ENCODE measurements around the gene CYBC1.
A peak's percentile ranks its signal among the peaks of the same experiment; 100 is the strongest.

CYBC1 gene

DNA sequence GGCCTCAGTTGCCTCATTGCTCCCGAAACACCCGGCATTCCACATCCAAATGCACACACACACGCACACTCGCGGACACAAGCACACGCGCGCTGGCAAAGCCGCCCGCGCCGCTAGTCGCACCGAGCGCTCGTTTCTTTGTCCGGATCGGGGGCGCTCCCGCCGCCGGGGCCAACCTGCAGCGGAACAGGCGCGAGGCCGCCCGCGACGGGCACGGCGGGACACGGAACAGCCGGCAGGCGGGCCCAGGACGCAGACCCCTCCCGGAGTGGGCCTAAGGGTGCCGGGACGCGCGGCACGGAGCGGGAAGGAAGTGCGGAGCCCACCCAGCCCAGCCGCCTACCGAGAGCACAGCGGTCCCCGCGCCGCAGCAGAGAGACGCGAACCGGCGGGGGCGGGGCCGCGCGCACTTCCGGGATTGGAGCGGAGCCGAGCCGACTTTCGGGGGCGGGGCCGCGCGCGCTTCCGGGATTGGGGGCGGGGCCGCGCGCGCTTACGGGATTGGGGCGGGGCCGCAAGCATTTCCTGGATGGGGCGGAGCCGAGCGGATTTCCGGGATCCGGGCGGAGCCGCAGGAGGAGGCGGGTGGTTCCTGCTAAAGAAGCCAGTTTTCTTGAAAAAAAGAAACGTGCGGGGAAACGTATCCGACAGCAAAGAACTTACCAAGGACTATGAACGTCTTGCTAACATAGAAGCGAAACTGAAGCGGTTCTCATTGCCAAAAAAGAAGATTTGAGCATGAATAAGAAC lies at the start of gene CYBC1:
Gene CYBC1 (minus strand): TSS at position 396 of the 750 bp plus-strand sequence. CDS start 1,498 bp downstream, outside the sequence.
- DNase-seq (ENCODE audit: low read depth in 2 of 2) = peak; percentile 91 to 96

DNA sequence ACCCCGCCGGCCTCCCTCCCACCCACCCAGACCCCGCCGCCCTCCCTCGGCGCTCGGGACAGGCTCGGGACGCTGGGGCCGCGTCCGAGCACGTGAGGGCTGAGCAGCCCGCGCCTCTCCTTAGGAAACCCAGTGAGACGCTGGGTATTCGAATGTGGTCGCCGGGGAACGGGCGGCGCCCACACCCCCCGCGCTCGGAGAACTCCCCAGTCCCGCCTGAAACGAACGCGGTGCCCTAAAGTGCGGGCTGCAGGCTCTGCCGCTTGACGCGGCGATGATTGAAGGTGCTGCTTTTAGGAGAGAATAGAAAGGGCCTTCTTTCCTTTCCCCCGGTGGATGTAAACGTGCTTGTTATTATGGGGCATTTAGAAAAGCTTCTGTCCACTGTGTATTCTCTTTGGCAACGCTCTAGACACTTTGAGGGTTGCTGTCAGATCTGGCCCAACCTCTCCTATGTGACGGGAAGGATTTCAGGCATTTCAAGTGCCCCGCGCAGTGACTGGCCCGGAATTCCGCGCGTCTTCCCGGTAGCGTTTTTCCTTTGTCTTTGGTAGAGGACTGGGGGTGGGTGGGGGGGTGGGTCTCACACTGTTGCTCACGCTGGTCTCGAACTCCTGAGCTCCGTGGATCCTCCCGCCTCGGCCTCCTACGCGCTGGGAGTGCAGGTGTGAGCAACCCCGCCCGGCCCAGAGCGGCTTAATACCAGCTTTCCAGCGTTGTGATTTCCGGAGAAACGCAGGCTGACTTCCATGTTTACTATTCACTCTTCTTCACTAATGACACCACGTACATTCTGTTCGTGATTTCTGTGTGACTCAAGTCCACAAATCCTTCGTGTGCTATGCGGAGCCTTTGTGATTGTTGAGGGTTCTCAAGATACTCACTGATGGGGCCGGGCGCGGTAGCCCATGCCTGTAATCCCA lies 47.2 kb upstream of the CYBC1 start:
- DNase-seq (ENCODE audit: low read depth in 2 of 2) = no peak

- peak; percentile 83 to 89 for DNase-seq (ENCODE audit: low read depth in 2 of 2)
These were observed 46.2 kb upstream of the CYBC1 start for GRCh38 chr17:82496529-82497434.

DNA sequence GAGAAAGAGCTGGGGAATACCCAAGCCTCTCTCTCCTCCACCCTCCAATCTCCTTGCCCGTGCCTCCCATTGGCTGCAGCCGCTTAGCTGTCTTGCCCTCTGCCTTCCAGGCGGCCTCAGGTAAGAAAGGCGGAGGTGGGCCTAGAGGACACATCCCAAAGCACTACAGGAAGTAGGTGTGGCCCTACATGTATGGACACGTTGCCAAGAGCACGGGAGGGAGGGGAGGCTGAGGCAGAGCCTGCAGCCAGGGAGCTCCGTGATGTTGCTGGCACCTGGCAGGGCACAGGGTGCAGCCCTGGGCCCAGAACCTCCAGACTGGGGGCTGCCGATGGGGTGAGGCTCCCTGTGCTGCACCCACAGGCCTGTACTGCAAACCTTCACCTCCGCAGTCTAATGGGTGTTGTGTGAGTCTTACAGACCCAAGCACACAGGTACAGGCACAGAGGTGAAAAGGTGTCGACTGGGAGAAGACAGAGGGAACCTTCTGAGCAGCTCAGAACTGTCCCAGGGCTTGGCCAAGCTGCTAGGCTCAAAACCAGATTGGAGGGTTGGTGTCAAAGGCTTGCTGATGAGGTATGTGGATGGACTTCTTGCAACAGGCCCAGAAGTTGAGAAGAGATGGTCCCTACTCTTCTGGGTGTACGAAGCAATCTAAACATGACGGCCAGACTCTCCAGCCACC lies 45.4 kb upstream of the CYBC1 start:
- no peak for DNase-seq (ENCODE audit: low read depth in 2 of 2)

GRCh38 chr17:82494236-82495055 lies 43.9 kb upstream of the CYBC1 start:
- peak; percentile 76 to 86 for DNase-seq (ENCODE audit: low read depth in 2 of 2)

DNA sequence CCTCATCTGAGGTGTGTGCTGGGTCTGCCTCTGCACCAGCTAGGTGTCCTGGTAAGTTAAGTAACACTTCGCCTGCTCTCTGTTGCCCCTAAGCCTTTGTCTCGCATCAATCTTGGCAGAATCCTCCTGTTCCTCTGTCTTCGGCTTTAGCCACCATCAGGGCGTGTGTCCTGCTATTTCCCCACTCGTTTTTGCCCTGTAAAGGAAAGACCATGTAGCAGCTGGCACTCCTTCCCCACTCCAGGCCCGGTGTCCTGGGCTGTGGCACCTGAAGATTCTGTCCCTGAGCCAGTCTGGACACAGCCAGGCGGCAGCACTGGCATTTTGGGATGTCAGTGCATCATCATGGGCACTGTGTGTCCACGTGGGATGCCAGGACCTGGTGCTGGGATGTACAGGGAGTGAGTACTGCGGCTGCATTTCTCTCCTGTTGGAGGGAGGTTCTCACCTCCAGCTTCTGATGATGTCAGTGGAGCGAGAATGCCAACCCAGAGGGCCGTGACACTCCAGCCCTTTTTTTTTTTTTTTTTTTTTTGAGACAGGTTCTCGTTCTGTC lies 42.8 kb upstream of the CYBC1 start:
- no peak for DNase-seq (ENCODE audit: low read depth in 2 of 2)

- no peak for DNase-seq (ENCODE audit: low read depth in 2 of 2)
These were observed 42.2 kb upstream of the CYBC1 start for GRCh38 chr17:82492643-82493225.

DNA sequence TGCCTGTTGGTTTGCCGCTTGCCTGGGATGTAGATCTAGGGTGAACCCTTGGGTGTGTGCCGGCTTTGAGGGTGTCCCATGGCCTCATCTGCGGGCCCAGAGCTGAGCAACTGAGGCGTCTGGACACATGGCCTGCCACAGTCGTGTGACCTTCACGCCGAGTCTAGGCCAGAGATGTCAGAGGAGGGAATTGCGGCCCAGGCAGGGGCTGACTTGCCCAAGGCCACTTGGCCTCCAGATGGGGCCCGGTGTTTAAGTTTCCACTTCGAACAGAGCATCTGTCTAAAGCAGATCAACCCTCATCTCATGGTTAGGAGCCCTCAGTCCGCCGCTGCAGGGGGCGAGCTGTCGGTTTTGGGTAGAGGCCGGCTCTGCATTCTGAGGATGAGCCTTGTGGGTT lies 41.0 kb upstream of the CYBC1 start:
- no peak for DNase-seq (ENCODE audit: low read depth in 2 of 2)

GRCh38 chr17:82491196-82491530 lies 40.6 kb upstream of the CYBC1 start:
- no peak for DNase-seq (ENCODE audit: low read depth in 2 of 2)

GRCh38 chr17:82490512-82491195 lies 40.1 kb upstream of the CYBC1 start:
- DNase-seq (ENCODE audit: low read depth in 2 of 2) = no peak

- no peak for DNase-seq (ENCODE audit: low read depth in 2 of 2)
These were observed 39.4 kb upstream of the CYBC1 start for GRCh38 chr17:82489851-82490511.

GRCh38 chr17:82489117-82489516 lies 38.6 kb upstream of the CYBC1 start:
- no peak for DNase-seq (ENCODE audit: low read depth in 2 of 2)

DNA sequence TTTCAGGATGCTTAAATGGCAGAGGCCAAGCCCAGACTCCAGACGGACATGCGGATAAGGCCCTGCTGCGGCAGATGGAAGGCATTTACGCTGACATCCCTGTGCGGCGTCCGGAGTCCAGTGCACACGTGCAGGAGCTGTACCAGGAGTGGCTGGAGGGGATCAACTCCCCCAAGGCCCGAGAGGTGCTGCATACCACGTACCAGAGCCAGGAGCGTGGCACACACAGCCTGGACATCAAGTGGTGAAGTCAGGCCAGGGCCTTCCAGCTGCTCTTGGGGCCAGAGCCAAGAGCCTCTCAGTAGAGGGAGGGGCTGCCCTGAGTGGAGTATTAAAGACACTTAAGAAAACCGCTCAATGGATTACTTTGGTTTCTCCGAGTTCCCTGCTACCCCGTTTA lies 37.4 kb upstream of the CYBC1 start:
- no peak for DNase-seq (ENCODE audit: low read depth in 2 of 2)

DNA sequence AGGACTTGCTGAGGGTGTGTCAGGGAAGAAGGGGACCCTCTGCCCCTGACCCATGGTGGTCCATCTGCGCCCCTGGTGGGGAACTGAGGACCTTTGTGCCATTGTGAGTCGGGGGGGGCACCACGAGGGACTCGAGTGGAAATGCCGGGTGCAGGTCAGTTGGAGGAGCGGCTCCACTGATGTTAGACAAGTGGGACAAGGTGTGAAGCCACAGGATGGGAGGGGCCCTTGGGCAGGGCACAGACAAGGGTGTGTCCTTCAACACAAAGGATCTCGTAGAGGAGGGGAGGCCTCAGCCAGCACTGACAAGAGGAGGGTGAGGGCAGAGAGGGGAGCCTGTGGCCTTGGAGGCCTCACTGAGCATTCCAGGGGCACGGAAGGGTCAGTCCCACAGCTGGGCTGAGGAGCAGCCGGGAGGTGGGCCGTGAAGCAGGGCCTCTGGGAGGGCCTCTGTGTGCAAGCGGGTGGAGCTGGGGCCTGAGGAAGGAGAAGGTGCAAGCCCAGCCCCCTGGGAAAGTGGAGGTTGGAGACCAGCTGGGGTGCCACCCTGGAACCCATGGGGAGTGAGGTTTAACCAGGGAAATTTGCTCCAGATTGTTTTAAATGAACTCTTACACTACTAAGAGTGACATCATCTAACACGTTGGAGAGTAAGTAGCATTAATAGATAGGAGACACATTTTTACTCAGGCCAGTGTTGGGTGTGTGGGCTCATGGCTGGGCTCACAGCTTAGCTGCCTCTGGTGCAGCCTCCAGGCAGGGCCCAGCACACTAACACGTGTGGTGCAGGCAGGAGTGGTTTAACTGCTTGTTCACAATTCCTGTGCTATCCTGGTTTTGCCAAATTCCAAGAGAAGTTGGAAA lies 35.9 kb upstream of the CYBC1 start:
- DNase-seq (ENCODE audit: low read depth in 2 of 2) = no peak

DNA sequence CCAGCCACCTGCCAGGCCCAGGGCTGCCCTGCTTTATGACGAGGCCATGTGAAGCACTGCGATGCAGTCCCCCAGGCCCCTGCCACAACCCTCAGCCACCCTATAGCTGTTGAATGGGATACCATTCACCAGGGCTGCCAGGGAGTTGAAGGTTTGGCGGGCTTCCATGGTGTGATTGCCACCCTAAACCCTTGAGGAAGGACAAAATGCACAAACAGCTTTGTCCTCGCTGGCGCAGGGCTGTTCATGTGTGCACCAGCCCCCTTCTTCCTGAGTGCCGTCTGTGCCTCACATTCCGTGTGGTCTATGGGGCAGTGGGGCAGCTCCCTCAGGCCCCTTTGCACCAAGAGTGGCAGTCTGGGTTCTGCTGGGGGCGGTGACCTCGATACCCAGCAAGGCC lies 33.3 kb upstream of the CYBC1 start:
- no peak for DNase-seq (ENCODE audit: low read depth in 2 of 2)

- DNase-seq (ENCODE audit: low read depth in 2 of 2) = no peak
These were observed 32.7 kb upstream of the CYBC1 start for GRCh38 chr17:82483204-82483660.

DNA sequence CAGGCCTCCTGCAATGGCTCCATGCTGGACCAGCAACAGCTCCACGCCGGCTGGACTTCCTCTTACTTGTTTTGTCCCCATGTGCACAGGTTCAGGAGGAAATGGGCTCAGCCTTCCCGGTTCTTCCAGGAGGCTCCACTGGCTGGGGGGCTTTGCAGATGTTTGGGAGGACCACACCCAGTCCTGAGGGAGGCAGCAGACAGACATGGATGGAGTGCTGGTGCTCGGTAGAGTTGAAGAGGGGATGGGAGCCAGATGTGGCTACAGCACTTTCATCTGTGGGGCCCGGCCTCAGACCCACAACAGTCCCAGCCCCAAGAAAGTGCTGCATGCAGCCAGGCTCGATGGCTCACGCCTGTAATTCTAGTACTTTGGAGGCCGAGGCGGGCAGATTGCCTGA lies 29.8 kb upstream of the CYBC1 start:
- DNase-seq (ENCODE audit: low read depth in 2 of 2) = no peak

- no peak for DNase-seq (ENCODE audit: low read depth in 2 of 2)
These were observed 29.1 kb upstream of the CYBC1 start for GRCh38 chr17:82479602-82480001.
